Upper lobe of right lung (tissue), 1 donor: ENCODE data around the gene NELL1. TPM values are rescaled to one million over a fixed set of nuclear protein-coding genes. Genes with fewer than 3 reads are reported as not detected.

Source experiments
- ATAC-seq: fragments of 200-7000 bp; cut with Tn5 transposase; one replicate; pipeline ENCODE4 v1.9.1; 2020; ENCODE audit warnings: mild to moderate bottlenecking, moderate library complexity
- DNase-seq: peaks from one replicate; pipeline ENCODE4 v3.0.0-alpha.2; 2020
- H3K27ac ChIP-seq: fragments of 200-600 bp; one replicate; pipeline ENCODE4 v1.8.0; 2022
- H3K27me3 ChIP-seq: fragments of 200-600 bp; one replicate; pipeline ENCODE4 v1.8.0; 2022; ENCODE audit warnings: mild to moderate bottlenecking
- H3K36me3 ChIP-seq: fragments of 200-600 bp; one replicate; pipeline ENCODE4 v1.8.0; 2022
- H3K4me1 ChIP-seq: fragments of 200-600 bp; one replicate; pipeline ENCODE4 v1.8.0; 2022
- H3K4me3 ChIP-seq: fragments of 200-600 bp; one replicate; pipeline ENCODE4 v1.8.0; 2022; ENCODE audit warnings: mild to moderate bottlenecking
- H3K9me3 ChIP-seq: fragments of 200-600 bp; one replicate; pipeline ENCODE4 v1.8.0; 2022
- intact Hi-C: fragments of 100-400 bp; cut with DNase I; formaldehyde crosslinking; loops from one replicate; pipeline ENCODE4 v1.11.0; 2022
- total RNA-seq: library from RNA; stranded (reverse); fragmentation: NEBNext Ultra II Directional; extraction: Animal tissue kit (Norgen Biotek cat#: 25700); gene quantifications from one replicate; pipeline ENCODE4 v1.2.1, GENCODE V29; 2021
- TF ChIP-seq, protein P1 (sequence below): fragments of 200-600 bp; IDR thresholded peaks from one replicate; pipeline ENCODE4 v1.8.0; 2022; ENCODE audit warnings: antibody characterized with exemption
- donor health status: DM: no; HTN: yes; CAD: no; lungs with severe emphysema.

NELL1 gene
- total RNA-seq, 1 donor from 2014 or later, result not detected

DNA sequence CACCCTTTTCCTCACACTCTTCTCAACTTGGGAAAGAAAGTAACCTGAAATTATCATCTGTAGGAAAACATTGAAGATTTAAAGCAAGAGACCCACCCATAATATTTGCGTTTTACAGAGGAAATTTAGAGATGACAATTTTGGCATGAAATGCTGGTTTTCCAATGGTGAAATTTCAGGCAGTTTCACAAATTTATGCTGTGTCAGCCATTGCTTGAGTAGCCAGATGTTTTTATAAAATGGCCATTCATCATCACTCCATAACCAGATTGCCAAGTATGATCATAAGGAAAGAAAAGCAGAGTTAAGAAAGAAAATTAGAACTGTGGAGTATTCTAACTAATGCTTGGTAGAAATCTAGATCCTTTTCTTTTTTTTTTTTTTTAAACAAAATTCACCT is 732.9 kb downstream of the NELL1 start:
- Histone ChIP-seq H3K9me3 (no peaks in the 10 kb centered on the region), H3K4me3 (no peak overlapping the region), H3K27me3 (no peaks in the 10 kb centered on the region), H3K36me3 (no peaks in the 10 kb centered on the region), H3K4me1 (no peaks in the 10 kb centered on the region), H3K27ac (no peak overlapping the region)
- TF ChIP-seq, protein P1, sequence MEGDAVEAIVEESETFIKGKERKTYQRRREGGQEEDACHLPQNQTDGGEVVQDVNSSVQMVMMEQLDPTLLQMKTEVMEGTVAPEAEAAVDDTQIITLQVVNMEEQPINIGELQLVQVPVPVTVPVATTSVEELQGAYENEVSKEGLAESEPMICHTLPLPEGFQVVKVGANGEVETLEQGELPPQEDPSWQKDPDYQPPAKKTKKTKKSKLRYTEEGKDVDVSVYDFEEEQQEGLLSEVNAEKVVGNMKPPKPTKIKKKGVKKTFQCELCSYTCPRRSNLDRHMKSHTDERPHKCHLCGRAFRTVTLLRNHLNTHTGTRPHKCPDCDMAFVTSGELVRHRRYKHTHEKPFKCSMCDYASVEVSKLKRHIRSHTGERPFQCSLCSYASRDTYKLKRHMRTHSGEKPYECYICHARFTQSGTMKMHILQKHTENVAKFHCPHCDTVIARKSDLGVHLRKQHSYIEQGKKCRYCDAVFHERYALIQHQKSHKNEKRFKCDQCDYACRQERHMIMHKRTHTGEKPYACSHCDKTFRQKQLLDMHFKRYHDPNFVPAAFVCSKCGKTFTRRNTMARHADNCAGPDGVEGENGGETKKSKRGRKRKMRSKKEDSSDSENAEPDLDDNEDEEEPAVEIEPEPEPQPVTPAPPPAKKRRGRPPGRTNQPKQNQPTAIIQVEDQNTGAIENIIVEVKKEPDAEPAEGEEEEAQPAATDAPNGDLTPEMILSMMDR, result no peak
- DNase-seq (no peak), ATAC-seq (no peak)
- intact Hi-C loops, result no loop called here

DNA sequence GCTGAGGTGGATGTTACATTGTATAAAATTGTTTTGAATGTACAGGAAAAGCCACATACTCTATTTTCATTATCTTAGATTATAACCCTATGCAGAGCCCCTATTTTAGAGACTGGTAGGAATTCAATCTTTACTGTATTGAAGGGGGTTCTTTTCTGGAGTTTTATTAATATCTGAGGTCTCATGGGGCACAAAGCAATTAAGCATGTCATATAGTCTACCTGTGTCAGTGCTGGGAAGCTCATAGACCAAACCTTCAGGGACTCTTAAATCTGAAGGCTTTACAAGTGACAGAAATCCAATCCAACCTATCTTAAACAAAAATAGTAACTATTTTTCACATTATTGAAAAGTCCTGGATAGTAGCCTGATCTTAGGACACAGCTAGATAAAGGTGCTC is 733.7 kb downstream of the NELL1 start:
- no peak for DNase-seq

DNA sequence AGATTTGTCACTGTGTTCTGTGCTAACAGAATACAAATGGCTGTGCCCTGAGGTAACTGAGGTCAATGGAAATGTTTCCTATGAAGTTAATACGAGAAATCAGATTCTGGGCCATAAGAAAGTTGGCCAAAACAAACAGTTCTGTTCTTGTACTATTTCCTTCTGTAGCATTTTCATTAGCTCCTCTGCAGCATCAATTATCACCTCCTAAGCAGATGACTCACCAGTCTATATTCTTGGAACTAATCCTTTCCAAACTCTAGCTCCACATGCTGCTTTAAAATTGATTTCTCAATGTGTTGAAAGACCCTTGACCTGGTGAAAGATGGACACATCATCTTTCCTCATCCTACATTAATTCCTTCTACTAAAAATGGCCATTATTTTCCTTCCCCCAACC is 736.0 kb downstream of the NELL1 start:
- intact Hi-C loops, result no loop called here
- DNase-seq, result no peak

More for the DNA sequence above, 733.7 kb downstream of the NELL1 start:
- H3K36me3 ChIP-seq, result no peaks in the 10 kb centered on the region
- ATAC-seq, result no peak
- intact Hi-C loops, result no loop called here
- no peak overlapping the region for H3K27ac ChIP-seq
- H3K4me1 ChIP-seq, result no peaks in the 10 kb centered on the region
- H3K27me3 ChIP-seq, result no peaks in the 10 kb centered on the region
- TF ChIP-seq, protein P1, result no peak
- no peak overlapping the region for H3K4me3 ChIP-seq
- no peaks in the 10 kb centered on the region for H3K9me3 ChIP-seq

DNA sequence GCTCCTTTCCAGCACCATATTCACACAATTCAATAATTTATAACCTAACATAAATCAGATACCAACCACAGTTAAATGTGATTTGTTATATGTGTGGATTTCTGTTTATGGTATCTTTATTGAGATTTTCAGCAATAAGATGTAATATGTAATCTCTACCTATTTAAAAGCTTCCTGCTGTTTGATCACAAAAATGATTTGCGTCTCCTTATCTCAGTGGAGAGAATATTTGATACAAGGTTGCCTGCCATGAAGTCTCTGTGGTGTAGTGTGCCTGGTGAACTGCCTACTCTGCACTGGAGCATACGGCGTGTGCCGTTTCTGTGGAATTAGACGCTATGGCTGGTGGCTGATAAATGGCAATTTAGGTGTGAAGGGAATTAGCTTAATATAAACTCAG is 741.1 kb downstream of the NELL1 start:
- Histone ChIP-seq H3K27ac (no peak overlapping the region), H3K36me3 (no peaks in the 10 kb centered on the region), H3K4me1 (no peaks in the 10 kb centered on the region), H3K9me3 (peaks cover 4% of the 10 kb centered on the region), H3K27me3 (no peaks in the 10 kb centered on the region), H3K4me3 (no peak overlapping the region)
- DNase-seq (no peak), ATAC-seq (no peak)
- TF ChIP-seq, protein P1, result no peak
- intact Hi-C loops, result no loop called here

More for the DNA sequence above, 736.0 kb downstream of the NELL1 start:
- no peaks in the 10 kb centered on the region for H3K36me3 ChIP-seq
- H3K4me1 ChIP-seq, result no peaks in the 10 kb centered on the region
- TF ChIP-seq, protein P1, result no peak
- no peak for ATAC-seq
- H3K27me3 ChIP-seq, result no peaks in the 10 kb centered on the region
- no peak overlapping the region for H3K4me3 ChIP-seq
- no peaks in the 10 kb centered on the region for H3K9me3 ChIP-seq
- H3K27ac ChIP-seq, result no peak overlapping the region

DNA sequence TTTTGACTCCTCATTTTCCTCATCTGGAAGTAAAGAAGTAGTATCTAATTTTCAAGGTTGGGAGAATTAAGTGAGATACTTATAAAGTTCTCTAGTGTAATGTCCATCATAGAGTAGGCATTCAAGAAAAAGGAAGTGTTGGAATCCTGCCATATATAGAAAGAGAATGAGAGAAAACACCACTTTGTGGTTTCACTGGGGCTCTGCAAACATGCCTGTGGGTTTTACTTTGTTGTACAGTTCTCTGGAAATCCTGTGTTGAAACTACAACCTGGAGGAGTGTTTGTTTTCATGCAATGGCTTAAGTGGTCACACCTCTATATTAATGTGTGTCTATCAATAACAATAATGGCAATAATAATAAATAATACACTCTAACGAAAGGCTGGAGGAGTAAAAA is 741.7 kb downstream of the NELL1 start:
- Histone ChIP-seq H3K27ac (no peak overlapping the region), H3K27me3 (no peaks in the 10 kb centered on the region), H3K9me3 (peaks cover 4% of the 10 kb centered on the region), H3K4me1 (no peaks in the 10 kb centered on the region), H3K4me3 (no peak overlapping the region), H3K36me3 (no peaks in the 10 kb centered on the region)
- TF ChIP-seq, protein P1, result no peak
- intact Hi-C loops, result no loop called here
- ATAC-seq (no peak), DNase-seq (no peak)

DNA sequence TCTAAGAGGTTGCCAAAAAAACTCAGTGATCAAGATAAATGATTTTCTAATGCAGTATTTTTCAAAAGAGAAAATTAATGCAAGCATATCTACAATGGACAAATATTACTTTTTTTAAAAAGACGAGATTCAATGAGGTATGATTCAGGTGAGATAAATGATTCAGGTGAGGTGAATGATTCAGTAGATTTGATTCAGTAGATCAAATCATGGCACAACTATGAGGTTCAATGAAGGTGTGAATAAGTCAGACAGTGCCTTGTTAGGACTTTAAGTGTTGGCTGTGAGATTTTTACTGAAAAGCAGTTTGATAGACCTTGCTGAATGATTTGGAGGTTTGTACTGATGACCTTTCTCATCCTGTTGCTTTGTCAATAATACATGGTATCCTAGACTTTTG is 742.2 kb downstream of the NELL1 start:
- Histone ChIP-seq H3K4me3 (no peak overlapping the region), H3K9me3 (peaks cover 4% of the 10 kb centered on the region), H3K36me3 (no peaks in the 10 kb centered on the region), H3K4me1 (no peaks in the 10 kb centered on the region), H3K27ac (no peak overlapping the region), H3K27me3 (no peaks in the 10 kb centered on the region)
- intact Hi-C loops, result no loop called here
- TF ChIP-seq, protein P1, result no peak
- DNase-seq (no peak), ATAC-seq (no peak)
